HepG2 (cell line): ENCODE measurements around the gene AKAP6. TPM values are rescaled to one million over a fixed set of nuclear protein-coding genes. Genes with fewer than 3 reads are reported as not detected.

Experiments used
- ATAC-seq: fragments of 200-7000 bp; cut with Tn5 transposase; 3 replicates; pipeline ENCODE4 v1.9.1; 2020; ENCODE audit warnings: mild to moderate bottlenecking, moderate library complexity
- BruUV-seq: library from RNA; stranded (reverse); fragments of 400-500 nt; replicated peaks from 2 replicates; lab custom pipeline; 2021; lab: Mats Ljungman, UMichigan
- CTCF ChIA-PET: fragments of 300-600 bp; formaldehyde crosslinking; extraction: SDS; loops from one replicate; lab custom pipeline; 2021; ENCODE audit warnings: low total read pairs, inconsistent platforms, low intra/inter-chr PET ratio; lab: Yijun Ruan, JAX
- POLR2A ChIA-PET: fragments of 350-600 bp; sonication (Branson Sonifier 250); formaldehyde crosslinking; loops from one replicate; lab custom pipeline; 2020; ENCODE audit warnings: antibody characterized with exemption, inconsistent platforms; lab: Yijun Ruan, JAX
- DNase-seq: peaks from one replicate; pipeline ENCODE4 v3.0.0-alpha.2; 2015; ENCODE audit warnings: low spot score
- FAIRE-seq: peaks from 3 replicates; lab custom pipeline; 2011; peaks lifted over from hg19 to GRCh38; lab: Jason Lieb, UNC
- H2AFZ ChIP-seq: one replicate; pipeline ENCODE4 v1.6.1; 2011; ENCODE audit warnings: low read length, inconsistent platforms
- H3K27ac ChIP-seq: fragments of 300-600 bp; 3 replicates; pipeline ENCODE4 v1.8.0; 2011; ENCODE audit warnings: mixed run types, mild to moderate bottlenecking, mixed read lengths, low read length, inconsistent platforms; ENCODE audit not compliant: insufficient read depth; ENCODE audit errors: extremely low read length
- H3K27me3 ChIP-seq, 2 experiments: fragments of 200-600 bp in 1 of 2; 2 replicates in 1 of 2; 3 replicates in 1 of 2; pipeline versions ENCODE4 v1.6.0 to v1.8.0; 2011; ENCODE audit warnings: low read length in 2 of 2, mild to moderate bottlenecking in 2 of 2, moderate library complexity in 2 of 2, inconsistent platforms in 1 of 2; ENCODE audit not compliant: insufficient read depth in 2 of 2, control insufficient read depth in 1 of 2
- H3K36me3 ChIP-seq, 2 experiments: fragments of 200-600 bp in 1 of 2; replicated peaks in 1 of 2; 2 replicates in 1 of 2; 3 replicates in 1 of 2; pipeline versions ENCODE4 v1.5.1 to v1.8.0; 2011; ENCODE audit warnings: low read length in 2 of 2, inconsistent platforms in 1 of 2; ENCODE audit not compliant: insufficient read depth in 2 of 2, control insufficient read depth in 1 of 2
- H3K4me1 ChIP-seq: 2 replicates; pipeline ENCODE4 v1.5.1; 2012; ENCODE audit warnings: low read length, inconsistent platforms; ENCODE audit not compliant: insufficient read depth
- H3K4me2 ChIP-seq: 2 replicates; pipeline ENCODE4 v1.6.0; 2011; ENCODE audit warnings: low read depth, low read length, inconsistent platforms
- H3K4me3 ChIP-seq, 3 experiments: fragments of 200-600 bp in 1 of 3; sonication (generic), shearing (Covaris generic) in 1 of 3; replicated peaks in 1 of 3; 2 replicates each; pipeline ENCODE4 v1.5.1; 2011 to 2016; ENCODE audit warnings: low read length in 3 of 3, inconsistent platforms in 2 of 3, low read depth in 2 of 3, mild to moderate bottlenecking in 2 of 3, control low read depth in 1 of 3, mixed read lengths in 1 of 3; ENCODE audit not compliant: insufficient read depth in 1 of 3
- H3K79me2 ChIP-seq: one replicate; pipeline ENCODE4 v1.6.1; 2011; ENCODE audit warnings: low read length, inconsistent platforms; ENCODE audit not compliant: insufficient read depth
- H3K9ac ChIP-seq: 2 replicates; pipeline ENCODE4 v1.6.0; 2011; ENCODE audit warnings: mild to moderate bottlenecking, low read depth, low read length, inconsistent platforms; ENCODE audit not compliant: insufficient read depth
- H3K9me3 ChIP-seq: 2 replicates; pipeline ENCODE4 v1.5.1; 2012; ENCODE audit warnings: mild to moderate bottlenecking, low read length
- H4K20me1 ChIP-seq: 2 replicates; pipeline ENCODE4 v1.6.0; 2011; ENCODE audit warnings: inconsistent platforms, mild to moderate bottlenecking, low read length, moderate library complexity; ENCODE audit not compliant: insufficient read depth
- ASH2L ChIP-seq: fragments of 300-600, 200-600 bp; sonication (generic); IDR thresholded peaks from 2 replicates; pipeline ENCODE4 v1.7.0; 2017; ENCODE audit warnings: low read depth, mild to moderate bottlenecking, moderate library complexity, mixed read lengths, low read length; ENCODE audit not compliant: insufficient read length
- ATM ChIP-seq: fragments of 450-650 bp; IDR thresholded peaks from 2 replicates; pipeline ENCODE4 v1.7.1; 2017; ENCODE audit warnings: mild to moderate bottlenecking, borderline replicate concordance
- EEA1 ChIP-seq: sonication (generic); formaldehyde crosslinking; IDR thresholded peaks from 2 replicates; pipeline ENCODE4 v1.5.1; 2020; ENCODE audit warnings: mild to moderate bottlenecking, missing genetic modification reagents, borderline replicate concordance
- HNRNPUL1 ChIP-seq: fragments of 200-400 bp; formaldehyde crosslinking; IDR thresholded peaks from 2 replicates; pipeline ENCODE4 v1.6.1; 2017; ENCODE audit warnings: low read depth, mild to moderate bottlenecking, low read length, moderate library complexity
- HOXA9 ChIP-seq: sonication (generic); formaldehyde crosslinking; IDR thresholded peaks from 2 replicates; pipeline ENCODE4 v1.8.1; 2022; ENCODE audit warnings: missing genetic modification reagents, mild to moderate bottlenecking, moderate library complexity, borderline replicate concordance
- NPAS2 ChIP-seq: sonication (generic); formaldehyde crosslinking; IDR thresholded peaks from 2 replicates; pipeline ENCODE4 v1.8.0; 2022; ENCODE audit warnings: mild to moderate bottlenecking, missing genetic modification reagents, borderline replicate concordance
- POGZ ChIP-seq: sonication (generic); formaldehyde crosslinking; IDR thresholded peaks from 2 replicates; pipeline ENCODE4 v1.4.0; 2020; ENCODE audit warnings: mild to moderate bottlenecking, missing genetic modification reagents
- SIX4 ChIP-seq: sonication (generic); formaldehyde crosslinking; IDR thresholded peaks from 2 replicates; pipeline ENCODE4 v1.4.0; 2020; ENCODE audit warnings: missing genetic modification reagents
- SOX13 ChIP-seq, 3 experiments: fragments of 450-650 bp in 1 of 3; sonication (generic) in 1 of 3; formaldehyde crosslinking in 1 of 3; IDR thresholded peaks in 2 of 3; conservative IDR thresholded peaks in 1 of 3; 2 replicates each; pipeline versions ENCODE4 v1.5.0 to v1.6.1; 2016 to 2020; ENCODE audit warnings: antibody characterized with exemption in 1 of 3, mild to moderate bottlenecking in 1 of 3, missing compliant biosample characterization in 1 of 3, missing genetic modification reagents in 1 of 3, moderate library complexity in 1 of 3
- ZBTB21 ChIP-seq: sonication (generic); formaldehyde crosslinking; IDR thresholded peaks from 2 replicates; pipeline ENCODE4 v1.4.0; 2020; ENCODE audit warnings: missing genetic modification reagents
- ZFAT ChIP-seq: sonication (generic); formaldehyde crosslinking; conservative IDR thresholded peaks from 2 replicates; pipeline ENCODE4 v1.8.1; 2023; ENCODE audit warnings: missing genetic modification reagents, inconsistent platforms
- ZMAT3 ChIP-seq: sonication (generic); formaldehyde crosslinking; conservative IDR thresholded peaks from 2 replicates; pipeline ENCODE4 v1.7.0; 2021; ENCODE audit warnings: missing genetic modification reagents
- ZNF12 ChIP-seq: sonication (generic); formaldehyde crosslinking; IDR thresholded peaks from 2 replicates; pipeline ENCODE4 v1.5.0; 2020; ENCODE audit warnings: missing genetic modification reagents
- ZNF879 ChIP-seq: sonication (generic); formaldehyde crosslinking; IDR thresholded peaks from 2 replicates; pipeline ENCODE4 v1.8.1; 2023; ENCODE audit warnings: missing genetic modification reagents
- WGBS: methylation state at CpG from one replicate; pipeline ENCODE4 v1.1.6; 2017; ENCODE audit warnings: low lambda C conversion rate; 5-methylcytosine and 5-hydroxymethylcytosine counted together
- in situ Hi-C: cut with HindIII; loops from 2 replicates; pipeline ENCODE4 v1.10.0; 2017; ENCODE audit warnings: low pct_unique_long_range_greater_than_20kb; ENCODE audit not compliant: extremely low pct_ligation_motif_present
- intact Hi-C: fragments of 100-400 bp; cut with micrococcal nuclease; formaldehyde crosslinking; loops from one replicate; pipeline ENCODE4 v1.10.0; 2022; ENCODE audit not compliant: unreplicated experiment
- polyA plus RNA-seq, 8 experiments: library from polyadenylated mRNA; depleted of rRNA in 3 of 8; stranded (reverse) in 7 of 8; unstranded in 1 of 8; fragments of >200 nt; fragmentation: Illumina TruSeq in 4 of 8; extraction: Trizol in 4 of 8; gene quantifications; 2 replicates each; pipeline versions ENCODE4 v1.2.1 to v1.2.3, GENCODE V29; 2011 to 2016; ENCODE audit warnings: low read depth in 4 of 8, missing spikeins in 1 of 8, mixed read lengths in 1 of 8; ENCODE audit not compliant: insufficient read depth in 1 of 8
- total RNA-seq, 5 experiments: library from RNA; depleted of rRNA; stranded (reverse); fragments of >200 nt; fragmentation: Illumina TruSeq; extraction: Trizol; gene quantifications; 2 replicates each; pipeline ENCODE4 v1.2.3, GENCODE V29; 2016; ENCODE audit warnings: low read depth in 1 of 5
- TF ChIP-seq, protein P1 (sequence below): sonication (generic); formaldehyde crosslinking; IDR thresholded peaks from 2 replicates; pipeline ENCODE4 v1.4.0; 2020; ENCODE audit warnings: mild to moderate bottlenecking, missing genetic modification reagents, borderline replicate concordance
- TF ChIP-seq, protein P2 (sequence below): sonication (generic); formaldehyde crosslinking; IDR thresholded peaks from 2 replicates; pipeline ENCODE4 v1.4.0; 2020; ENCODE audit warnings: mild to moderate bottlenecking, low read depth, missing genetic modification reagents
- TF ChIP-seq, protein P3 (sequence below): sonication (generic); formaldehyde crosslinking; IDR thresholded peaks from 2 replicates; pipeline ENCODE4 v1.5.0; 2020; ENCODE audit warnings: missing genetic modification reagents, mild to moderate bottlenecking, borderline replicate concordance
- TF ChIP-seq, protein P4 (sequence below): sonication (generic); formaldehyde crosslinking; IDR thresholded peaks from 2 replicates; pipeline ENCODE4 v1.9.0; 2021; ENCODE audit warnings: missing genetic modification reagents, mild to moderate bottlenecking, borderline replicate concordance
- TF ChIP-seq, protein P5 (sequence below): IDR thresholded peaks from 2 replicates; pipeline ENCODE4 v1.6.1; 2016; ENCODE audit warnings: missing genetic modification reagents, missing compliant biosample characterization

Gene AKAP6
- total and polyA plus RNA-seq, 2 of the 13 experiments (the other 11 are each of a cell fraction or from before 2014, with no cell fraction given), result 1.4 TPM

DNA sequence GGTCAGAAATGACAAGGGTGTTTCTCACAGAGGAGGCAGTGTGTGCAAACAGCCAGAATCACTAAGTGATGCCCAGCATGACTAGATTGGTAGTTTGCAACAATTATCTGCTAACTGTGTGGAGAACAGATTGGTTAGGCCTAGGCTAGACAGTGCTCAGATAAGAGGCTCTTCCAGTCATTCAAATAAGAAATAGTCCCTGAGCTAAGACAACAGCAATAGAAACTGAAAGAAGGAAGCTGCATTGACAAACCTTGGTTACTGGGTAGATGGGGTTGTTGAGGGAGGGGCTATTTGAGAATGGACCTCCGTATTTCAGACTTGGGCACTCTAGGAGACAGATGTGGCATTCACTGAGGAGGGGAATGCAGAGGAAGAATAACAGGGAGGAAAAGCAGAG is 354.6 kb downstream of the AKAP6 start:
- ATAC-seq (no peak), FAIRE-seq (no peak), DNase-seq (no peak)
- Histone ChIP-seq H3K9ac (no peak overlapping the region), H3K79me2 (no peaks in the 10 kb centered on the region), H3K4me2 (no peak overlapping the region), H3K4me3 (no peak overlapping the region), H3K27ac (no peak overlapping the region), H2AFZ (no peak overlapping the region), H3K27me3 (no peaks in the 10 kb centered on the region), H3K36me3 (no peaks in the 10 kb centered on the region), H4K20me1 (no peaks in the 10 kb centered on the region), H3K9me3 (no peaks in the 10 kb centered on the region), H3K4me1 (no peaks in the 10 kb centered on the region)
- intact Hi-C loops (no loop called here), in situ Hi-C loops (no loop called here)
- ChIA-PET CTCF (no interaction called here), POLR2A (no interaction called here)
- WGBS, result 2% methylated on average over 1 of the region's 1 CpG
- TF ChIP-seq SIX4 (CRISPR knock-in tag), result no peak
- TF ChIP-seq NPAS2 (CRISPR knock-in tag), result no peak
- TF ChIP-seq, protein P1, sequence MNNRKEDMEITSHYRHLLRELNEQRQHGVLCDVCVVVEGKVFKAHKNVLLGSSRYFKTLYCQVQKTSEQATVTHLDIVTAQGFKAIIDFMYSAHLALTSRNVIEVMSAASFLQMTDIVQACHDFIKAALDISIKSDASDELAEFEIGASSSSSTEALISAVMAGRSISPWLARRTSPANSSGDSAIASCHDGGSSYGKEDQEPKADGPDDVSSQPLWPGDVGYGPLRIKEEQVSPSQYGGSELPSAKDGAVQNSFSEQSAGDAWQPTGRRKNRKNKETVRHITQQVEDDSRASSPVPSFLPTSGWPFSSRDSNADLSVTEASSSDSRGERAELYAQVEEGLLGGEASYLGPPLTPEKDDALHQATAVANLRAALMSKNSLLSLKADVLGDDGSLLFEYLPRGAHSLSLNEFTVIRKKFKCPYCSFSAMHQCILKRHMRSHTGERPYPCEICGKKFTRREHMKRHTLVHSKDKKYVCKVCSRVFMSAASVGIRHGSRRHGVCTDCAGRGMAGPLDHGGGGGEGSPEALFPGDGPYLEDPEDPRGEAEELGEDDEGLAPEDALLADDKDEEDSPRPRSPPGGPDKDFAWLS (CRISPR knock-in tag), result no peak
- TF ChIP-seq HOXA9 (CRISPR knock-in tag), result no peak
- TF ChIP-seq ZNF879, result no peak
- TF ChIP-seq SOX13 (IDR thresholded peaks at IDR 0.05), result no peak
- TF ChIP-seq SOX13 (CRISPR knock-in tag; conservative IDR thresholded peaks at IDR 0.05 in 1 of 2, IDR thresholded peaks at IDR 0.05 in 1 of 2), result no peak
- TF ChIP-seq, protein P2, sequence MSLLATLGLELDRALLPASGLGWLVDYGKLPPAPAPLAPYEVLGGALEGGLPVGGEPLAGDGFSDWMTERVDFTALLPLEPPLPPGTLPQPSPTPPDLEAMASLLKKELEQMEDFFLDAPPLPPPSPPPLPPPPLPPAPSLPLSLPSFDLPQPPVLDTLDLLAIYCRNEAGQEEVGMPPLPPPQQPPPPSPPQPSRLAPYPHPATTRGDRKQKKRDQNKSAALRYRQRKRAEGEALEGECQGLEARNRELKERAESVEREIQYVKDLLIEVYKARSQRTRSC (CRISPR knock-in tag), result no peak
- TF ChIP-seq, protein P3, sequence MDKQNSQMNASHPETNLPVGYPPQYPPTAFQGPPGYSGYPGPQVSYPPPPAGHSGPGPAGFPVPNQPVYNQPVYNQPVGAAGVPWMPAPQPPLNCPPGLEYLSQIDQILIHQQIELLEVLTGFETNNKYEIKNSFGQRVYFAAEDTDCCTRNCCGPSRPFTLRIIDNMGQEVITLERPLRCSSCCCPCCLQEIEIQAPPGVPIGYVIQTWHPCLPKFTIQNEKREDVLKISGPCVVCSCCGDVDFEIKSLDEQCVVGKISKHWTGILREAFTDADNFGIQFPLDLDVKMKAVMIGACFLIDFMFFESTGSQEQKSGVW (CRISPR knock-in tag), result no peak
- no peak for TF ChIP-seq ATM
- TF ChIP-seq POGZ (CRISPR knock-in tag), result no peak
- TF ChIP-seq ZFAT, result no peak
- no peak for TF ChIP-seq HNRNPUL1
- no peak for TF ChIP-seq ZBTB21 (CRISPR knock-in tag)
- TF ChIP-seq, protein P4, sequence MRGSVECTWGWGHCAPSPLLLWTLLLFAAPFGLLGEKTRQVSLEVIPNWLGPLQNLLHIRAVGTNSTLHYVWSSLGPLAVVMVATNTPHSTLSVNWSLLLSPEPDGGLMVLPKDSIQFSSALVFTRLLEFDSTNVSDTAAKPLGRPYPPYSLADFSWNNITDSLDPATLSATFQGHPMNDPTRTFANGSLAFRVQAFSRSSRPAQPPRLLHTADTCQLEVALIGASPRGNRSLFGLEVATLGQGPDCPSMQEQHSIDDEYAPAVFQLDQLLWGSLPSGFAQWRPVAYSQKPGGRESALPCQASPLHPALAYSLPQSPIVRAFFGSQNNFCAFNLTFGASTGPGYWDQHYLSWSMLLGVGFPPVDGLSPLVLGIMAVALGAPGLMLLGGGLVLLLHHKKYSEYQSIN (CRISPR knock-in tag), result no peak
- TF ChIP-seq, protein P5, sequence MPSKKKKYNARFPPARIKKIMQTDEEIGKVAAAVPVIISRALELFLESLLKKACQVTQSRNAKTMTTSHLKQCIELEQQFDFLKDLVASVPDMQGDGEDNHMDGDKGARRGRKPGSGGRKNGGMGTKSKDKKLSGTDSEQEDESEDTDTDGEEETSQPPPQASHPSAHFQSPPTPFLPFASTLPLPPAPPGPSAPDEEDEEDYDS (CRISPR knock-in tag), result no peak
- TF ChIP-seq ZMAT3, result no peak
- TF ChIP-seq EEA1 (CRISPR knock-in tag), result no peak
- TF ChIP-seq ASH2L, result no peak
- TF ChIP-seq ZNF12 (CRISPR knock-in tag), result no peak
- BruUV-seq, result no TSS peak
